ENCODE measurements around the gene LRBA. TPM values are rescaled to one million over a fixed set of nuclear protein-coding genes. Genes with fewer than 3 reads are reported as not detected.

LRBA gene
- total and polyA plus RNA-seq, 9 of the 15 experiments (the other 6 are each of a cell fraction or from before 2014, with no cell fraction given) = 24.2 to 88.7 (median 59.7) TPM

DNA sequence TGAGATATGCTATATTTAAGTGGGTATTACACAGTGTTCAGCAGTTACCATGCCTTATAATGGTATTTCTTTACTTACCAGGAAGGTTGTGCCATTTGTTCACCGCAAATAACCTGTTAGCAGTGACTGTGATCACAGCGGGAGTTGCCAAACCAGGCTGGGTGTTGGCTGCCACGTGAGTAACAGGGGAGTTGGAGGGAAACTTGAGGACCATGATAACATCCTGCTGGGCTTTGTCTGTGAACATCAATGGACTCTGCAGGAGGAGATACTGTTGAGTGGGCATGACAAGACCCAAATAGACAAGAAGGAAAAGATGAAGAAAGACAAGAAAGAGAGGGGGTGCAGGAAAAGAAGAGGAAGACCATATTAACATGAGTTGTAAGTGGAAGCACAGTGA is 694.0 kb downstream of the LRBA start (continued):
- TF ChIP-seq, protein P1, sequence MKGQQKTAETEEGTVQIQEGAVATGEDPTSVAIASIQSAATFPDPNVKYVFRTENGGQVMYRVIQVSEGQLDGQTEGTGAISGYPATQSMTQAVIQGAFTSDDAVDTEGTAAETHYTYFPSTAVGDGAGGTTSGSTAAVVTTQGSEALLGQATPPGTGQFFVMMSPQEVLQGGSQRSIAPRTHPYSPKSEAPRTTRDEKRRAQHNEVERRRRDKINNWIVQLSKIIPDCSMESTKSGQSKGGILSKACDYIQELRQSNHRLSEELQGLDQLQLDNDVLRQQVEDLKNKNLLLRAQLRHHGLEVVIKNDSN (CRISPR knock-in tag; IDR thresholded peaks at IDR 0.05) = 0 out of 2 replicates have a peak, but pooled peaks have one; percentile 29
- no peak for TF ChIP-seq ZNF282 (CRISPR knock-in tag; IDR thresholded peaks at IDR 0.05)
- TF ChIP-seq NFRKB (IDR thresholded peaks at IDR 0.05; ENCODE audit: low read depth) = peak; percentile 70; the same call in 1 of the 2 replicates
- TF ChIP-seq, protein P2, sequence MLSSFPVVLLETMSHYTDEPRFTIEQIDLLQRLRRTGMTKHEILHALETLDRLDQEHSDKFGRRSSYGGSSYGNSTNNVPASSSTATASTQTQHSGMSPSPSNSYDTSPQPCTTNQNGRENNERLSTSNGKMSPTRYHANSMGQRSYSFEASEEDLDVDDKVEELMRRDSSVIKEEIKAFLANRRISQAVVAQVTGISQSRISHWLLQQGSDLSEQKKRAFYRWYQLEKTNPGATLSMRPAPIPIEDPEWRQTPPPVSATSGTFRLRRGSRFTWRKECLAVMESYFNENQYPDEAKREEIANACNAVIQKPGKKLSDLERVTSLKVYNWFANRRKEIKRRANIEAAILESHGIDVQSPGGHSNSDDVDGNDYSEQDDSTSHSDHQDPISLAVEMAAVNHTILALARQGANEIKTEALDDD (IDR thresholded peaks at IDR 0.05) = peak; percentile 83
- TF ChIP-seq, protein P3, sequence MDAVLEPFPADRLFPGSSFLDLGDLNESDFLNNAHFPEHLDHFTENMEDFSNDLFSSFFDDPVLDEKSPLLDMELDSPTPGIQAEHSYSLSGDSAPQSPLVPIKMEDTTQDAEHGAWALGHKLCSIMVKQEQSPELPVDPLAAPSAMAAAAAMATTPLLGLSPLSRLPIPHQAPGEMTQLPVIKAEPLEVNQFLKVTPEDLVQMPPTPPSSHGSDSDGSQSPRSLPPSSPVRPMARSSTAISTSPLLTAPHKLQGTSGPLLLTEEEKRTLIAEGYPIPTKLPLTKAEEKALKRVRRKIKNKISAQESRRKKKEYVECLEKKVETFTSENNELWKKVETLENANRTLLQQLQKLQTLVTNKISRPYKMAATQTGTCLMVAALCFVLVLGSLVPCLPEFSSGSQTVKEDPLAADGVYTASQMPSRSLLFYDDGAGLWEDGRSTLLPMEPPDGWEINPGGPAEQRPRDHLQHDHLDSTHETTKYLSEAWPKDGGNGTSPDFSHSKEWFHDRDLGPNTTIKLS (IDR thresholded peaks at IDR 0.05; ENCODE audit: borderline replicate concordance, low read depth) = peak; percentile 37; the same call in 1 of the 2 replicates
- peak; percentile 65; the same call in 1 of the 2 replicates for TF ChIP-seq ZNF644 (tag; IDR thresholded peaks at IDR 0.05; ENCODE audit: low read depth)
- no peak for TF ChIP-seq SPI1 (IDR thresholded peaks at IDR 0.05; ENCODE audit: borderline replicate concordance, low read depth, low read length)
- TF ChIP-seq TAF15 (IDR thresholded peaks at IDR 0.05; ENCODE audit: low read depth, low read length) = no peak
- 0 out of 4 replicates have a peak, but pooled peaks of 1 of the 2 experiments have one; percentile 44 for TF ChIP-seq MAZ (CRISPR knock-in tag; conservative IDR thresholded peaks at IDR 0.05 in 1 of 2, IDR thresholded peaks at IDR 0.05 in 1 of 2)
- TF ChIP-seq ZNF589 (CRISPR knock-in tag; IDR thresholded peaks at IDR 0.05; ENCODE audit: low read depth) = peak; percentile 91
- TF ChIP-seq LARP7 (IDR thresholded peaks at IDR 0.05) = no peak
- TF ChIP-seq BMI1 (IDR thresholded peaks at IDR 0.05; ENCODE audit: low read length) = no peak
- TF ChIP-seq, protein P4, sequence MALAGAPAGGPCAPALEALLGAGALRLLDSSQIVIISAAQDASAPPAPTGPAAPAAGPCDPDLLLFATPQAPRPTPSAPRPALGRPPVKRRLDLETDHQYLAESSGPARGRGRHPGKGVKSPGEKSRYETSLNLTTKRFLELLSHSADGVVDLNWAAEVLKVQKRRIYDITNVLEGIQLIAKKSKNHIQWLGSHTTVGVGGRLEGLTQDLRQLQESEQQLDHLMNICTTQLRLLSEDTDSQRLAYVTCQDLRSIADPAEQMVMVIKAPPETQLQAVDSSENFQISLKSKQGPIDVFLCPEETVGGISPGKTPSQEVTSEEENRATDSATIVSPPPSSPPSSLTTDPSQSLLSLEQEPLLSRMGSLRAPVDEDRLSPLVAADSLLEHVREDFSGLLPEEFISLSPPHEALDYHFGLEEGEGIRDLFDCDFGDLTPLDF (CRISPR knock-in tag; IDR thresholded peaks at IDR 0.05) = no peak
- no peak for TF ChIP-seq BRD4 (IDR thresholded peaks at IDR 0.05)
- peak; percentile 95; the same call in 1 of the 2 replicates for TF ChIP-seq HSF4 (CRISPR knock-in tag; IDR thresholded peaks at IDR 0.05; ENCODE audit: borderline replicate concordance)
- peak; percentile 36; the same call in 1 of the 2 replicates for TF ChIP-seq JUND (IDR thresholded peaks at IDR 0.05; ENCODE audit: borderline replicate concordance, low read depth, low read length)
- peak; percentile 46; the same call in 1 of the 3 replicates for TF ChIP-seq JUND (tag; IDR thresholded peaks at IDR 0.05; ENCODE audit: borderline replicate concordance, low read depth, low read length)
- TF ChIP-seq ZNF707 (CRISPR knock-in tag; conservative IDR thresholded peaks at IDR 0.05) = peak; percentile 40; the same call in 1 of the 2 replicates
- TF ChIP-seq ADNP (tag; IDR thresholded peaks at IDR 0.05) = no peak
- TF ChIP-seq ZNF830 (CRISPR knock-in tag; IDR thresholded peaks at IDR 0.05) = 0 out of 2 replicates have a peak, but pooled peaks have one; percentile 57
- TF ChIP-seq MCM3 (IDR thresholded peaks at IDR 0.05) = no peak
- TF ChIP-seq LEF1 (IDR thresholded peaks at IDR 0.05) = peak; percentile 40; the same call in 1 of the 2 replicates
- TF ChIP-seq, protein P5, sequence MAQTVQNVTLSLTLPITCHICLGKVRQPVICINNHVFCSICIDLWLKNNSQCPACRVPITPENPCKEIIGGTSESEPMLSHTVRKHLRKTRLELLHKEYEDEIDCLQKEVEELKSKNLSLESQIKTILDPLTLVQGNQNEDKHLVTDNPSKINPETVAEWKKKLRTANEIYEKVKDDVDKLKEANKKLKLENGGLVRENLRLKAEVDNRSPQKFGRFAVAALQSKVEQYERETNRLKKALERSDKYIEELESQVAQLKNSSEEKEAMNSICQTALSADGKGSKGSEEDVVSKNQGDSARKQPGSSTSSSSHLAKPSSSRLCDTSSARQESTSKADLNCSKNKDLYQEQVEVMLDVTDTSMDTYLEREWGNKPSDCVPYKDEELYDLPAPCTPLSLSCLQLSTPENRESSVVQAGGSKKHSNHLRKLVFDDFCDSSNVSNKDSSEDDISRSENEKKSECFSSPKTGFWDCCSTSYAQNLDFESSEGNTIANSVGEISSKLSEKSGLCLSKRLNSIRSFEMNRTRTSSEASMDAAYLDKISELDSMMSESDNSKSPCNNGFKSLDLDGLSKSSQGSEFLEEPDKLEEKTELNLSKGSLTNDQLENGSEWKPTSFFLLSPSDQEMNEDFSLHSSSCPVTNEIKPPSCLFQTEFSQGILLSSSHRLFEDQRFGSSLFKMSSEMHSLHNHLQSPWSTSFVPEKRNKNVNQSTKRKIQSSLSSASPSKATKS (CRISPR knock-in tag; IDR thresholded peaks at IDR 0.05) = peak; percentile 73
- TF ChIP-seq SP2 (IDR thresholded peaks at IDR 0.05; ENCODE audit: extremely low read depth, low read depth, low read length, poor library complexity, severe bottlenecking) = no peak

Measured in K562 (cell line).